LNCaP clone FGC (cell line): ENCODE data around the gene OR2AE1.

Experiments used
- DNase-seq: peaks from one replicate; pipeline ENCODE4 v3.0.0-alpha.2; 2011; ENCODE audit warnings: low read depth
- H3K4me3 ChIP-seq: 2 replicates; pipeline ENCODE4 v1.5.1; 2011; ENCODE audit warnings: mild to moderate bottlenecking, low read depth, low read length, control low read depth
- TF ChIP-seq, protein P1 (sequence below): IDR thresholded peaks from 2 replicates; pipeline ENCODE4 v1.5.1; 2012; ENCODE audit warnings: mild to moderate bottlenecking; ENCODE audit not compliant: control insufficient read depth, insufficient read depth; ENCODE audit errors: extremely low read depth

The OR2AE1 gene, protein sequence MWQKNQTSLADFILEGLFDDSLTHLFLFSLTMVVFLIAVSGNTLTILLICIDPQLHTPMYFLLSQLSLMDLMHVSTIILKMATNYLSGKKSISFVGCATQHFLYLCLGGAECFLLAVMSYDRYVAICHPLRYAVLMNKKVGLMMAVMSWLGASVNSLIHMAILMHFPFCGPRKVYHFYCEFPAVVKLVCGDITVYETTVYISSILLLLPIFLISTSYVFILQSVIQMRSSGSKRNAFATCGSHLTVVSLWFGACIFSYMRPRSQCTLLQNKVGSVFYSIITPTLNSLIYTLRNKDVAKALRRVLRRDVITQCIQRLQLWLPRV

DNA sequence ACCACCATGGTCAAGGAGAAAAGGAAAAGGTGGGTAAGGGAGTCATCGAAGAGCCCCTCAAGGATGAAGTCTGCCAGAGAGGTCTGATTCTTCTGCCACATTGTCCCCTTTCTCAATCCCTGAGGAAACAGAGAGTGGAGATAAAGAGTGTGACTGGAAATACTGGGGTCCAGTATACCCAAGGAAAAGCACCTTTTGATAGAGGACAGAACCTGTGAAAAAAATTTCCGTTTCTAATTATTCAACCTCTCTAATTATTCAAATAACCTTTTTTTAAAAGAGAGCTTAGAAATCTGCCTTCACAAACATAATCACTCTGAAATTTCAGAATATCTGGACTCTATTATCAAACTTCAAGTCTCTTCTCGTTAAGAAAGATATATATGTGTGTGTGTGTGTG is at the start of gene OR2AE1:
Gene OR2AE1, minus strand, starts transcription at position 101 of the 400 bp plus-strand sequence. Its CDS starts 0 bp downstream, at position 101.
- TF ChIP-seq, protein P1, sequence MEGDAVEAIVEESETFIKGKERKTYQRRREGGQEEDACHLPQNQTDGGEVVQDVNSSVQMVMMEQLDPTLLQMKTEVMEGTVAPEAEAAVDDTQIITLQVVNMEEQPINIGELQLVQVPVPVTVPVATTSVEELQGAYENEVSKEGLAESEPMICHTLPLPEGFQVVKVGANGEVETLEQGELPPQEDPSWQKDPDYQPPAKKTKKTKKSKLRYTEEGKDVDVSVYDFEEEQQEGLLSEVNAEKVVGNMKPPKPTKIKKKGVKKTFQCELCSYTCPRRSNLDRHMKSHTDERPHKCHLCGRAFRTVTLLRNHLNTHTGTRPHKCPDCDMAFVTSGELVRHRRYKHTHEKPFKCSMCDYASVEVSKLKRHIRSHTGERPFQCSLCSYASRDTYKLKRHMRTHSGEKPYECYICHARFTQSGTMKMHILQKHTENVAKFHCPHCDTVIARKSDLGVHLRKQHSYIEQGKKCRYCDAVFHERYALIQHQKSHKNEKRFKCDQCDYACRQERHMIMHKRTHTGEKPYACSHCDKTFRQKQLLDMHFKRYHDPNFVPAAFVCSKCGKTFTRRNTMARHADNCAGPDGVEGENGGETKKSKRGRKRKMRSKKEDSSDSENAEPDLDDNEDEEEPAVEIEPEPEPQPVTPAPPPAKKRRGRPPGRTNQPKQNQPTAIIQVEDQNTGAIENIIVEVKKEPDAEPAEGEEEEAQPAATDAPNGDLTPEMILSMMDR, result no peak
- no peak within 1 kb of the TSS for H3K4me3 ChIP-seq
- DNase-seq, result no peak

DNA sequence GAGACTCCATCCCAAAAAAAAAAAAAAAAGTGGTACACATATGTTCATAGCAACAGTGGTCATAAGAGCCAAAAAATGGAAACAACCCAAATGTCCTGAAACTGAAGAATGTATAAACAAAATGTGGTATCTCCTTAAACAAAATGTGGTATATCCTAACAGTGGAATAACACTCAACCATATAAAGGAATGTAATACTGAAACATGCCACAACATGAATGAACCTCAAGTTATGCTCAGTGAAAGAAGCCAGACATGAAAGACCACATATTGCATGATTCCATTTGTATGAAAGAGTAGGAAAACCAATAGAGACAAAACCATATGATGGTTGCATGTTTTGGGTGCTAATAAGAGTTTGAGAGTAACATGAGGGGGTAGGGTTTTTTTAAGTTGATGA is 49.5 kb upstream of the OR2AE1 start:
- TF ChIP-seq, protein P1, result no peak
- DNase-seq, result no peak
- H3K4me3 ChIP-seq, result no peak overlapping the region

DNA sequence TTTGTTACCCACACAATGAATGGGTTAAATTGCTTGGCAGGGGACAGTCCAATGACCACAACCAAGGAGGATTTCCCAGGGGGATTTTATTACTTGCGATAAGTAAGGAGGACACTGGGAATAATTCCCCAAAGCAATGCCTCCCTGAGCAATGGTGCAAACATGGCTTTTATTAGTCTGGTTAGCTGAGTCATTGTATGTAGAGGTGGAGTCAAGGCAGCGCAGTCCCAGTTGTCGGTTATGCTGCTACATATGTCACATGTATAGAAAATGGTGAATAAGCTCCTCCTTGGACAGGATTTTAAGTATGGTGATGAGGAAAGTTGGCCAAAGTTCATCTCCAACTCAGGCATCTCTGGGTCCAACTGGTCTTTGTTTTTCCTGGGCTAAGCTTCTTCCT is 46.4 kb upstream of the OR2AE1 start:
- no peak for DNase-seq
- TF ChIP-seq, protein P1, result no peak
- H3K4me3 ChIP-seq, result no peak overlapping the region

DNA sequence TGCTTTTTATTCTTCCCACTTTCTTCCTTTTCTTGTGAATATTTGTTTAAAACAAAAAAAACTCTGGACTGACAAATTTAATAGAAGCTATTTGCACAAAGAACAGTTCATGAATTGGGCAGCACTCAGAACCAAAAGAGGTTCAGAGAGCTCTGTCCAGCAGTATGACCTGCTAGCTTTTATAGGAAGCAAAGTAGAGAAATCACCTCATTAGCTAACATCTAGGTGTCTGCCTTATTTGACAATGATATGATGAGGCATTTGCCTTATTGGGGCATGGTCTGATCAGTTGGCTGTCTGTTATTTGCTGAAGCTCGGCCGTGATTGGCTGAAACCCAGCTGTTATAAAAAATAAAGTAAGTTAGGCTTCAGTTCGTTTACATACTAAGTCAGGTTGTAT is 43.3 kb upstream of the OR2AE1 start:
- TF ChIP-seq, protein P1, result no peak
- DNase-seq, result no peak
- peak overlapping the region; percentile 89 for H3K4me3 ChIP-seq

DNA sequence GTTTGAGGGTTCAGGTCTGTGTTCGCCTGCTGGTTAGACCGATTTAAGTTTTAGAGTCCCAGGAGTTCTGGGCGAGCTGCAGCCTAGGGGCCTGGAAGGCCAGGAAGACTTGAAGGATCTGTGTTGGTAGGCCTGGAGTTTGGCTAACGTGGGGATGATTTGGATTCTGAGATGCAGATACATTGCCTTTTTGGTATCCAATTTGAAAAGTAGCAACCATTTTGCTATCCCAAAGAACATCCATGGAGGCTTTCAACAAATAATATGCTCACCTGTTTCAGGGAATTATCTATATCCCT is 42.9 kb upstream of the OR2AE1 start:
- DNase-seq, result no peak
- TF ChIP-seq, protein P1, result no peak
- peak overlapping the region; percentile 89 for H3K4me3 ChIP-seq

DNA sequence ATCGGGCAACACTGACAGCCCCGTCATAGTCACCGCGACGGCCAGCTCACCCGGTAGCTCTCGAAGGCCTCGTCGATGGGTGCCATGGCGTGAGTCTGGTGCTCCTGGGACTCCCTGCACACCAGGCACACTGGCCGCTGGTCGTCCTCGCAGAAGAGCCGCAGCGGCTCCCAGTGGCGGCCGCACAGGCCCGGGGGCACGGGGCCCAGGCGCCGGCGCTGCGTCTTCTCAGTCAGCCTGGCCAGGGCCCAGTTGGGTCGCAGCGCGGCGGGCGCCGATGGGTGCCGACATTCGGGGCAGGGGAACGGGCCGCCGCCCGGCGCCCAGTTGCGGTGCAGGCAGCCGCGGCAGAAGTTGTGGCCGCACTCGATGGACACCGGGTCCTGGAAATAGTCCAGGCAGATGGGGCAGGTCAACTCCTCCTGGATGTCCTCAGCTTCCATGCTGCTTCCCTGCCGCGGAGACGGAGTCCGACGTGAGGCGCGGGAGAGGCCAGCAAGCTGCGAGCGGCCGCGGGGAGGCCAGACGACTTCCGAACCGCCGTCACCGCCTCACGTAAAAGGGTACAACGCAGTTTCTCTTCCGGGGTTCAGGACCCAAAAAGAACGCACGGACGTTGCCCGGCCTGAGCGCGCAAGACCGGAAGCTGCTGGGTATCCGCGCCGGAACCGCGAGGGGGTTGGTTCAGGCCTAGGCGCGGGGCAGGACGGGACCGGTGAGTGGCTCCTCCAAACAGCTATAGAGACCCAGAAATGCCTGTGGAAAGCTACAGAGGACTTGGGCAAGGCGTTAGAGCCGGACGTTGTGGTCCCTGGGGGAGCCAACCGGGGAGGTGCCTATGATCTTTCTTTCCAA is 42.4 kb upstream of the OR2AE1 start, which contains the start of gene TRIM4:
Gene TRIM4, minus strand, starts transcription at position 572 of the 855 bp plus-strand sequence. Its CDS starts 129 bp downstream, at position 443.
- peak; percentile 71 for DNase-seq
- peak within 1 kb of the TSS; percentile 89 for H3K4me3 ChIP-seq
- TF ChIP-seq, protein P1, result peak; percentile 32
